ENCODE data around the gene ABCA9.

ABCA9 gene

GRCh38 chr17:69047368-69048263, 13.1 kb downstream of the ABCA9 start:
- no peak for TF ChIP-seq CTCF (IDR thresholded peaks at IDR 0.05; ENCODE audit: borderline replicate concordance, insufficient read depth, low read depth, low read length)
- no peak overlapping the region for H3K4me3 ChIP-seq (ENCODE audit: low read depth, low read length)

- TF ChIP-seq CTCF (IDR thresholded peaks at IDR 0.05; ENCODE audit: borderline replicate concordance, insufficient read depth, low read depth, low read length) = no peak
- H3K4me3 ChIP-seq (ENCODE audit: low read depth, low read length) = no peak overlapping the region
These were observed 14.5 kb downstream of the ABCA9 start for GRCh38 chr17:69046121-69046807.

- no peak for TF ChIP-seq CTCF (IDR thresholded peaks at IDR 0.05; ENCODE audit: borderline replicate concordance, insufficient read depth, low read depth, low read length)
- H3K4me3 ChIP-seq (ENCODE audit: low read depth, low read length) = no peak overlapping the region
These were observed 15.1 kb downstream of the ABCA9 start for GRCh38 chr17:69045646-69046045.

GRCh38 chr17:69044371-69044770, 16.4 kb downstream of the ABCA9 start:
- TF ChIP-seq CTCF (IDR thresholded peaks at IDR 0.05; ENCODE audit: borderline replicate concordance, insufficient read depth, low read depth, low read length) = no peak
- no peak overlapping the region for H3K4me3 ChIP-seq (ENCODE audit: low read depth, low read length)

- no peak for TF ChIP-seq CTCF (IDR thresholded peaks at IDR 0.05; ENCODE audit: borderline replicate concordance, insufficient read depth, low read depth, low read length)
- no peak overlapping the region for H3K4me3 ChIP-seq (ENCODE audit: low read depth, low read length)
These were observed 17.5 kb downstream of the ABCA9 start for GRCh38 chr17:69043098-69043734.

GRCh38 chr17:69042308-69042707, 18.4 kb downstream of the ABCA9 start:
- no peak overlapping the region for H3K4me3 ChIP-seq (ENCODE audit: low read depth, low read length)
- TF ChIP-seq CTCF (IDR thresholded peaks at IDR 0.05; ENCODE audit: borderline replicate concordance, insufficient read depth, low read depth, low read length) = no peak

Measured in GM12875 (cell line).